Brain microvascular endothelial cell (primary cell): ENCODE results near the gene TMEM250.

Experiments used
- DNase-seq: peaks from one replicate; pipeline ENCODE4 v3.0.0-alpha.2; 2020
- H3K27ac ChIP-seq: fragments of 250-450 bp; sonication (Bioruptor Pico); 2 replicates; pipeline ENCODE4 v1.5.1; 2020; ENCODE audit warnings: mild to moderate bottlenecking, moderate library complexity
- H3K27me3 ChIP-seq: fragments of 250-450 bp; sonication (Bioruptor Pico); replicated peaks from 2 replicates; pipeline ENCODE4 v1.5.1; 2020; ENCODE audit warnings: mild to moderate bottlenecking
- H3K36me3 ChIP-seq: fragments of 250-450 bp; sonication (Bioruptor Pico); replicated peaks from 2 replicates; pipeline ENCODE4 v1.5.1; 2020; ENCODE audit warnings: mild to moderate bottlenecking
- H3K4me3 ChIP-seq: 2 replicates; pipeline ENCODE4 v1.5.1; 2011; ENCODE audit warnings: low read depth, mild to moderate bottlenecking, control low read depth, low read length, moderate library complexity
- CTCF ChIP-seq: IDR thresholded peaks from 2 replicates; pipeline ENCODE4 v1.5.1; 2011; ENCODE audit warnings: low read depth, mild to moderate bottlenecking, moderate library complexity, low read length, control low read depth, inconsistent platforms; ENCODE audit errors: missing control alignments
- in situ Hi-C: cut with HindIII; loops from 2 replicates; pipeline ENCODE4 v1.10.0; 2017; ENCODE audit warnings: low sequenced_read_pairs, low pct_ligation_motif_present

The TMEM250 gene

DNA sequence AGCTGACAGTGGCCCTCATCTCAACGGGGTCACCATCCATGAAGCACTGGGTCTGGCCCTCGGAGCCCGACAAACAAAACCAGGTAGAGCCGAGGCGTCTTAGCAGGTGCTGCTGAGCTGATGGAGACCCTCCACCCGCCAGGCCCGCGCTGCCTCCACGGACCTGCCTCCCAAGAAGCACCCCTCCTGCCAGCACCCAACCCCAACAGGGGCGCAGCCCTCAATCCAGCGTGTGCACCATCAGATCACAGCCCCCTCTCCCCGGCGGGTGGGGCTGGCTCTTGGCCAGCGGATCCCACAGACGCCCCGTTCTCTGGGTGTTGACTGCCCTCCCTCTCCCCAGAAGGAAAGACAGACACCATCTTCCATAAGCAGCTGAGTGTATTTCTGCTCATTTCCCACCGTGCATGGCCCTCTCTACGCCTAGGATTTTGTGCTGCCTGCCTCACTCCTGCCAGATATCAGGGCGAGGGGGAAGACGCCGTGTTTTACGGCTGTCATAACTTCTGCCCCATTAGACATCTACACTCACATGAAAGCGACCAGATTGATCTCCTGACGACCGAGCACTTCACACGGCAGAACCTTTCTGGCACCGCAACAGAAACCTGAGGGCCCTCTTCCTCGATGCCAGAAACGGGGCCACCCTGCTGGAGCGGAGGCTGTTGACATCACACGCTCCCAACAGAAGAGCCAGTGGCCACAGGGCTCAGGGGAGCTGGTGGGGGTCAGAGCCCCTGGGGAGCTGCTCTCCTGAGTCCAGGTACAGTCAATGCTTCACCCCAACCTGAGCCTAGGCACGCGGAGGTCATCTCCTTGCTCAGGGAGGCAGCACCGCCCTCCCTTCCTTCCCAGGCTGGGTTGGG lies 35.9 kb downstream of the TMEM250 start:
- no peak for TF ChIP-seq CTCF
- Histone ChIP-seq H3K36me3 (peaks cover 7% of the 10 kb centered on the region), H3K27me3 (no peaks in the 10 kb centered on the region), H3K4me3 (no peak overlapping the region), H3K27ac (no peak overlapping the region)
- DNase-seq, result no peak
- in situ Hi-C loops, result no loop called here

GRCh38 chr9:136081826-136082495 lies 36.7 kb downstream of the TMEM250 start:
- in situ Hi-C loops, result no loop called here
- Histone ChIP-seq H3K27ac (no peak overlapping the region), H3K4me3 (no peak overlapping the region), H3K36me3 (peaks cover 7% of the 10 kb centered on the region), H3K27me3 (no peaks in the 10 kb centered on the region)
- DNase-seq, result no peak
- TF ChIP-seq CTCF, result no peak

- no peak overlapping the region for H3K4me3 ChIP-seq
- no peaks in the 10 kb centered on the region for H3K27me3 ChIP-seq
- DNase-seq, result no peak
- in situ Hi-C loops, result no loop called here
- H3K36me3 ChIP-seq, result peaks cover 7% of the 10 kb centered on the region
- TF ChIP-seq CTCF, result no peak
- no peak overlapping the region for H3K27ac ChIP-seq
Measured at GRCh38 chr9:136081113-136081825, 37.4 kb downstream of the TMEM250 start.

DNA sequence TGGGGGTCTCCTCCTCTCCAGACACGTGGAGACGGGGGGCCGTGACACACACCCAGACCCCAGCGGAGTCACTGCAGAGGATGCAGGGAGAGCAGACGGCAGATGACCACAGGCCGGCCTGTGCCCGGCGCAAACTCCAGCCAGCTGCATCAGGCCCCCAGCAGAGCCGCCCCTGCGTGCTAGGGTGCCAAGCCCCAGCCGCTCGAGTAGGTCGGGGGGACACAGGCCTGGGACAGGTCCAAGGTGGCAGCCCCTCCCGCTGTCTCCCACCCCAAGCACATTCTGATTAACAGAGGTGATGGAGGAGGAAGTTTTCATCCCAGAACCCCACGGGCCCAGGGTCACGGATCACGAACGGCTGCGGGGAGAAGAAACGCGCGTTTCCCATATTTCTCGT lies 38.0 kb downstream of the TMEM250 start:
- H3K27me3 ChIP-seq, result no peaks in the 10 kb centered on the region
- H3K36me3 ChIP-seq, result peaks cover 7% of the 10 kb centered on the region
- no peak for TF ChIP-seq CTCF
- no peak overlapping the region for H3K27ac ChIP-seq
- no peak for DNase-seq
- no peak overlapping the region for H3K4me3 ChIP-seq
- in situ Hi-C loops, result no loop called here

DNA sequence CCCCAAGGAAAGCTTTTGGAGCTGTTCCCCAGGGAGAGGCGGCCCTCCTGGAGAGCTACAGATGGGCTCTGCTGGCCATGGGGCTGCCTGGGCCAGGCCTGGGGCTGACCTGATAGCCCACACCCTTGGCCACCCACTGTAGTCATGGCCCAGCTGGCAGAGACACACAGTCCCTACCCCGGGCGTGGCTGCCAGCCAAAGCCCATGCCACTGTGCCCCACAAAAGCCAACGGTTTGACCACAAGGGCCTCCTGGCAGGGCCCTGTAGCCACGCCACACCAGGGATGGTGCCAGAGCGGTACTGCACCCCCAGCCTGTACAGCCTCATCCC lies 38.8 kb downstream of the TMEM250 start:
- DNase-seq, result no peak
- no peaks in the 10 kb centered on the region for H3K27me3 ChIP-seq
- in situ Hi-C loops, result no loop called here
- no peak overlapping the region for H3K4me3 ChIP-seq
- H3K36me3 ChIP-seq, result peaks cover 9% of the 10 kb centered on the region
- no peak overlapping the region for H3K27ac ChIP-seq
- TF ChIP-seq CTCF, result no peak
